Measurements from ENCODE around the gene GNAT1.
"Not testable (repeated sequence)": the region's sequence is repeated elsewhere in the genome, so short reads cannot be mapped to it uniquely, and the experiment has no call there.

Gene GNAT1

GRCh38 chr3:50203809-50204803 is 12.7 kb downstream of the GNAT1 start:
- DNase-seq = no peak

- DNase-seq = peak; percentile 22 to 27
Observed at GRCh38 chr3:50204804-50205412, 13.5 kb downstream of the GNAT1 start, which contains the start of gene SLC38A3. Gene SLC38A3, plus strand, starts transcription at chr3:50205271. Its CDS starts 8,929 bp downstream, at chr3:50214200.

GRCh38 chr3:50205413-50206276 is 14.2 kb downstream of the GNAT1 start:
- peak; percentile 48 to 49 for DNase-seq

- DNase-seq = no peak
Observed at GRCh38 chr3:50207359-50208042, 16.1 kb downstream of the GNAT1 start.

- no peak for DNase-seq
Observed at GRCh38 chr3:50208677-50209344, 17.4 kb downstream of the GNAT1 start.

- no peak for DNase-seq
Observed at GRCh38 chr3:50210176-50210509, 18.7 kb downstream of the GNAT1 start.

- DNase-seq = no peak
Observed at GRCh38 chr3:50210510-50211367, 19.3 kb downstream of the GNAT1 start.

GRCh38 chr3:50211368-50211717 is 19.9 kb downstream of the GNAT1 start:
- DNase-seq = not testable (repeated sequence)

GRCh38 chr3:50211930-50212329 is 20.5 kb downstream of the GNAT1 start:
- DNase-seq = no peak

GRCh38 chr3:50212502-50212901 is 21.1 kb downstream of the GNAT1 start:
- DNase-seq = no peak

GRCh38 chr3:50212971-50213370 is 21.6 kb downstream of the GNAT1 start:
- no peak for DNase-seq

- no peak for DNase-seq
Observed at GRCh38 chr3:50213373-50213772, 22.0 kb downstream of the GNAT1 start.

GRCh38 chr3:50214824-50215223 is 23.4 kb downstream of the GNAT1 start:
- no peak for DNase-seq

- DNase-seq = no peak
Observed at GRCh38 chr3:50215529-50215928, 24.1 kb downstream of the GNAT1 start.

GRCh38 chr3:50217681-50218080 is 26.3 kb downstream of the GNAT1 start:
- DNase-seq = no peak

- DNase-seq = no peak
Observed at GRCh38 chr3:50218448-50218847, 27.0 kb downstream of the GNAT1 start.

- no peak for DNase-seq
Observed at GRCh38 chr3:50219285-50219684, 27.9 kb downstream of the GNAT1 start.

- DNase-seq = no peak
Observed at GRCh38 chr3:50220109-50220508, 28.7 kb downstream of the GNAT1 start.

- DNase-seq = no peak
Observed at GRCh38 chr3:50221051-50221410, 29.6 kb downstream of the GNAT1 start.

- peak in 1 of 2 experiments; percentile 15 for DNase-seq
Observed at GRCh38 chr3:50221411-50222168, 30.2 kb downstream of the GNAT1 start.
